Mesenteric fat pad (tissue), 1 donor: Measurements from ENCODE around the gene MRC1. TPM values are rescaled to one million over a fixed set of nuclear protein-coding genes. Genes with fewer than 3 reads are reported as not detected.

Experiments
- DNase-seq: peaks from one replicate; pipeline ENCODE4 v3.0.0-alpha.2; 2020; ENCODE audit warnings: low spot score
- total RNA-seq: library from RNA; stranded (reverse); fragmentation: NEBNext Ultra II Directional; extraction: Animal tissue kit (Norgen Biotek cat#: 25700); gene quantifications from one replicate; pipeline ENCODE4 v1.2.1, GENCODE V29; 2021
- donor health status: DM: yes; HTN: yes; CAD: no.

Gene MRC1
- total RNA-seq, 1 donor from 2014 or later = 267 TPM

DNA sequence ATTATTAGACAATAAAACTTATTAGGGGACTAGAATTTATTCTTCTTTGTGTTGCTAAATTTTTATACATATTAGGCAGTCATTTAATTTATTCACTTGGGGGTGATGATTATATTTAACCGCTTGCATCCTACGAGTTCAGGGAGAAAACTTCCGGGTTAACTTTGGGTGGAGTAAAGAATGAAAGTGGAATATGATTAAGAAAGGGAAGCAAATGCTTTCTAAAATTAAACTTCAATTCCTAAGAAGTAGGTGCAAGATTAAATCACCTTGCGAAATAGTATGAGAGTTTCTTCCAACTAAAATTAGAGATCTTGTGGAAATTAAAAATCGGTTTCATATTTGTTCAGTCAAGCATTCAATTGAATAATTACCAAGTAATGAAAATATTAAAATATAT is 33.5 kb downstream of the MRC1 start:
- no peak for DNase-seq

DNA sequence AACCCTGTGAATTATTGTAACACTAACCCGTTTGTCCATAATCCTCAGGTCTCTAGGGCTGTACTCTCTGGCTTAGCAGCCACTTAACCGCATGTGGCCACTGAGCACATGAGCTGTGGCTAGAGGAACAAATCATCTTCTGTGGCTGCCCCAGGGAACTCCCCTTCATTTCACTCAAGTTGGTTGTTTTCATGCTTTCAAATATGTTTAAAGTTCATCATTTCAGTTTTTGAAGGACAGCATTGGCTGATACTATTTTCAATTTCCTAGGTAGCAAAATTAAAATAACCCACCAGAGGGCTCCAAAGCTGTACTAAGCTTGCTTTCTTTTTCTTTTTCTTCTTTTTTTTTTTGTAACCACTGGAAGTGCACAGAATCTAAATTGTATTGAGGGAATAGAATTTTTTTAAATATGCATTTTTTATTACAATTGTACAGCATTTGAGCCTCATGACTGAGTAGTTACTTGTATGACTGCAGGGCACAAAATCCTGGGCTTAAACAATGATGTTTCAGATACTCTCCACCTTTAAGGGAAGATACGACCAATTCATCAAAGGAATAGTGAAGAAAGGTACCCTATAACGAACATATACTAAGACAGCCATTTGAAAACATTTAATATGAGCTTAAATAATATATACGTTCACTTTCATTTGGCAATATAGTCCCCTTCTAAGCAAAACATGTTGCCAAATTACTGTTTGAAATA is 38.6 kb downstream of the MRC1 start:
- DNase-seq = no peak

DNA sequence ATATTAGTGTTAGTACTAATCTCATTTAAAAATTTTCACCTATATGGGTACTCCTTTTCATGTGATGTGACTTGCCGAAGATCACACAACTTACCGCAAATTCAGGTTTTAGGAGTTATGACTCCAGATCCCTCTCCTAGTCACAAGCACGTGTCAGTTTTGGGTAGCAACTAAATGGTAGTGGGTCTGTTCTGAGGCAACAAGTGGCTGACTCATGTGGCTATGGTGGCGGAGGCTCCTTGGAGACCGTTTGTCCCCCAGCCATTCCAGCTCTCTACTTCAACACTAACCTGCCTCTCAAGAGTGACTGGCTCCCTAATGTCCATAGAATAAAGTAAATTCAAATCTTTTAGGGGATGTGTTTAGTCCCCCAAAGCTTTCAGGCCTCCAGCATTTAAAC is 39.5 kb downstream of the MRC1 start:
- no peak for DNase-seq

DNA sequence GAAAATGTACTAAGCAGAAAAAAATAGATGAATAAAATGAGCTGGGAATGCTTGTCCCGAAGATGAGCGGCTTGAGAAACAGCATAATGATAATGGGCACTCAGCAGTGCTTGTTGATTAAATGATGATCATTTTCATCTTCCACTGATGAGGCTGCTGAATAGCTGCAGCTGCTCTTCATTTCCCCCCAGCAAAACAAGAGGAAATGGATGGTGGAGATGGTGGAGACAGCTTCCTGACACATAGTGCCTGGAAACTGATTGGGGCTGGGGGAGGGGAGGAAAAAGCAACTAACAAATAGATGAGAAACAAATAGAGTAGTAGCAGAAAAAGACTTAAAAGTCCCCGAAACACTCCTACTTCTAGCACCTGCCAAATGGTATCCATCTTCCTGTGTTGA is 41.4 kb downstream of the MRC1 start:
- no peak for DNase-seq

DNA sequence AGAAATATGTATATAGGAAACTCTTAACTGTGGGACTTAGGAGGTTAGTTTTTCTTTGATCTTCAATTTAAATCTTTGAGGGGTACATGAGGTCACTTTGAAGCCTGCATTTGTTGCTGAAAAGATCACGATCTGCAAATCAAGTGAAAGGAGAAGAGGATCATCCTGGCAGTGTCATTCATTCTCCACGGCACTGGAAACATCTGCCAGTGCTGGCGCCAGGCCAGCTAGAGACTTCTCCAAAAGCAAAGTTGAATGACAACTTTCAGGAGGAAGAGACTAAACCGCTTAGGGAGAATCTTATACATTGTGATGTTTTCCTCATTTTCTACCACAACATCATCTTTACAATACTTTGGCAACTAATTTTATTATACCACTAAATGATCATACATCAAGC is 42.5 kb downstream of the MRC1 start:
- DNase-seq = no peak

DNA sequence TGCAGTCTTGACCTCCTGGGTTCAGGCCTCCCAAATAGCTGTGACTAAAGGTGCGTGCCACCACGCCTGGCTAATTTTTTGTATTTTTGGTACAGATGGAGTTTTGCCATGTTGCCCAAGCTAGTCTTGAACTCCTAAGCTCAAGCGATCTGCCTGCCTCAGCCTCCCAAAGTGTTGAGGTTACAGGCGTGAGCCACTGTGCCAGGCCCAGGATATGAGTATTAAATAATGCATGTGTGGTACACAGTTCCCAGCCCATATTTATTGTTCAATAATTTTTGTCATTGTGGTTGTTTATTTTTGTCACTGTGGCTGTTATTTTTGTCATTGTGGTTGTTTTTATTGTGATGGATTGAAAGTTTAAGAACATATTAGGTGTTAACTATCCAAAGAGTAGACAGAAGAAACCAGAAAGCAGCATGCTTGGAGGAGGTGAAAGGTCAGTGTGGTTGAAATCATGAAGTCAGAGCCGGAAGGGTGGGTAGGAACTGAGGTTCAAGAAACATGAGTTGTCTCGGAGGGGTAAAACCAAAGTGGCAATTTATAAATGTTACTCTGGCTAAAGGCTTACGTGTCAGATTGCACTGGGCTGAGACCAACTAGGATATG is 45.0 kb downstream of the MRC1 start:
- DNase-seq = no peak

DNA sequence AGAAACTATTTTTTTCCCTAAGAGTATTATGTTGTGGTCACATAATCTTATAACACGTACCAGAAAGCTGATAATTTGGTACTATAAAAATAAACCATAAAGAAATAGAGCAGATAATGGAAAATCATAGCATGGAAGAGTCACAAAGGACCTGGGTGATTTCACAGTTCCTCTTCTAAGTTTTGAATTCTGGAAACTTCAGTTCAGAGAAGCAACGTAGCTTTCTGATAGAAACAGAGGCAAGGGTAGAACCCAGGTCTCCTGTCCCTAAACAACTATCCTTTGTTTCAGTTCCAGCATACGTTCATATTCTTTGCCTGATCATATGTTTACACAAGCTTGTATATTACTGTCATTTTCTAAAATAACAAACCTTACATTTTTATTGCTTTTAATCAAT is 47.9 kb downstream of the MRC1 start:
- DNase-seq = no peak

DNA sequence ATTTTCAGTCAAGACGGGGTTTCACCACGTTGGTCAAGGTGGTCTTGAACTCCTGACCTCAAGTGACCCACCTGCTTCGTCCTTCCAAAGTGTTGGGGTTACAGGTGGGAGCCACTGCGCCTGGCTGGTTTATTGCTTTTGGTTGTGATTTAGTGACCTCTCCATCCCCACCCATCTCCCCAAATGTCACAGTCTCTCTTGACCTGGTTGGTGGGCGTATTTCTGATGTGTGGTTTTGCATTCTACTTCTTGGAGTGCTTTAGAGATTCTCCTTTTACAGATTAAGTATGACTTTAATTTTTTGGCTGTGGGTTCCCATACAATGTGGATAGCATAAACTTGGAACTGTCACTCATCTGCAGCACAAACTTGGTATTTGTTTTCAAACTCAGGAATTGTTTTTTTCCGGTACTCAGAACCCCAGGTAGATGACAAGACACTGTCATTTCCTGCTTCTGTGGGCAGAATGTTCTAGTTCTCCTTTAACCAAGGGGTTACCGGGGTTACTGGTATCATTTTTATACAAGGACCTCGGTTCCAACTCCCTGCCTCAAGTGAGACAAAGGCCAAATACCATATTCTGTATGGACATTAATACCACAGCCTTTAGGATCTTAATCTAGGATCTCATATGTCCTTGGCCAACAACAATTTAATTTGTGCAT is 50.5 kb downstream of the MRC1 start:
- no peak for DNase-seq

DNA sequence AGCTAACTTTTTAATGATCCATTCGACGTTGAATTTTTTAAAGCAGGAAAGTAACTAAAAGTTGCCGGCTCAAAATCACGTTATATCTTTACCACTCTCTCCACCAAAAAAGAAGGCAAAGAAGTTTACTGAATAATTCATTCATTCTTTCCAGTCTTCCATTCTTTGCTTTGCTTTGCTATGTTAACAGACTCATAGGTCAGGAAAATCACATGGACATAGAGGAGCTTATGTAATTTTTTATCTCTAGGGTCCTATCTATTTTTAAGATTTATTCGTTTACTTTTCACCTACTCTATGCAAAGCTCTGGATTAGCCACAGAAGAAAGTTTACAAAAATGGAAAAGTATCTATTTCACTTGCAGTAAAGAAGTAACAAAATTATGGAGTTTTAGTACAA is 52.6 kb downstream of the MRC1 start:
- DNase-seq = no peak

DNA sequence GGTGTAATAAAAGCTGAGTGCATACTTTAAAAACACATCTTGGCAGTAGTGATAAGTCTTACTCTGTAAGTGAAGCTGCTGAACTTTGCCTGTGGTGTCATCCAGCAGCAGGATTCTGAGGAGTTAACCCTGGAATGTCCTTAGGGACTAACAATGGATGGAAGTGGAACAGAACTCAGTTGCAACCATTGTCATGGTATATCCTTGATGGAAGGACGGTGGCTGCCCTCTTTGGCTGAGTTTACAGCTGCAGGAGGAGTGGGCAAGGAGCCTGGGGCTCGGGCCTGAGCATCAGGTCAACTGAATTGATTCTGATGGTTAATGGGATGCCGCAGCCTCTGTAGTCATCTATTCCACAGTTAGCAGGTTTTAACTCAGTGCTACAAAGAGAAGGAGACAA is 56.2 kb downstream of the MRC1 start:
- DNase-seq = no peak

DNA sequence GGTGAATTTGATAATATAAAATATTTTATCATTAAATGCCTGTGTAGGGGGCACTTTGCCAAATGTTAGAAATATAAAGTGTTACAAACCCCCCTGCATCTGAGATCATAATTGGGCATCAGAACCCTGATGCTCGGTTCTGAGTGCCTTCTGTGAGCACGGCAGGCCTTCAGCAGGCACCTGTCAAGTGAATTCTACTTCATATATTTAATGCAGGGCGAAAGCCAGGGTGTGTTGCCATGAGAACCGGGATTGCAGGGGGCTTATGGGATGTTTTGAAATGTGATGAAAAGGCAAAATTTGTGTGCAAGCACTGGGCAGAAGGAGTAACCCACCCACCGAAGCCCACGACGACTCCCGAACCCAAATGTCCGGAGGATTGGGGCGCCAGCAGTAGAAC is 57.2 kb downstream of the MRC1 start:
- DNase-seq = no peak

DNA sequence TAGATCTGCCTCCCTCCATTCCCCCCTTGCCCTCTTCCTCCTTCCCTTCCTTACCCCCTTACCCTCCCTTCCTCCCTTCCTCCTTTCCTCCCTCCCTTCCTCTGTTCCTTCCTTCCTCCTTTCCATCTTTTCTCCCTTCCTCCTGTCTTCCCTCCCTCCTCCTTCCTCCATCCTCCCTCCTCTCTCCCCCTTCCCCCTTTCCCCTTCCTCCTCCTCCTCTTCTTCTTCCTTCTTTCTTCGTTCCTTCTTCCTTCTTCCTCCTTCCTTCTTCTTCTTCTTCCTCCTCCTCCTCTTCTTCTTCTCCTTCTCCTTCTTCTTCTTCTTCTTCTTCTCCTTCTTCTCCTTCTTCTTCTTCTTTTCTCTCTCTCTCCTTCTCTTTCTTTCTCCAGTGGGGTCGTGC is 57.9 kb downstream of the MRC1 start:
- DNase-seq = no peak

DNA sequence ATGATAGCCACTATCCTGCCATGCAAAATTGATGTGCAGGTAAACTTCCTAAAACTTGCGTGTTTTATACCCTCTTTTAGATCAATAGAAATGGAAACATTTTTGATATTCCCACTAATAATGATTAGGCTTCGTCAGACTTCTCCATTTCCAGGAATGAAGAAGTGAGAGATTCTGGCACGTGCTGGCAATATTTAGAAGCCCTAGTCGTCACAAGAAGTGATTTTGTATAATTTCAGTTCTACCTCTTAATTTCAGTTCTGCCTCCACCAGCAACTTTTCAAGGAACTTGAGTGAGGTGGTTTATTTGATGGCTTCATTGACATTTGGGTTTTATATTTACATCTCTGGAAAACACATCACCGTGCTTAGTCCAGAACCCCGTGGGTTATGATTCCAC is 61.9 kb downstream of the MRC1 start:
- DNase-seq = no peak

DNA sequence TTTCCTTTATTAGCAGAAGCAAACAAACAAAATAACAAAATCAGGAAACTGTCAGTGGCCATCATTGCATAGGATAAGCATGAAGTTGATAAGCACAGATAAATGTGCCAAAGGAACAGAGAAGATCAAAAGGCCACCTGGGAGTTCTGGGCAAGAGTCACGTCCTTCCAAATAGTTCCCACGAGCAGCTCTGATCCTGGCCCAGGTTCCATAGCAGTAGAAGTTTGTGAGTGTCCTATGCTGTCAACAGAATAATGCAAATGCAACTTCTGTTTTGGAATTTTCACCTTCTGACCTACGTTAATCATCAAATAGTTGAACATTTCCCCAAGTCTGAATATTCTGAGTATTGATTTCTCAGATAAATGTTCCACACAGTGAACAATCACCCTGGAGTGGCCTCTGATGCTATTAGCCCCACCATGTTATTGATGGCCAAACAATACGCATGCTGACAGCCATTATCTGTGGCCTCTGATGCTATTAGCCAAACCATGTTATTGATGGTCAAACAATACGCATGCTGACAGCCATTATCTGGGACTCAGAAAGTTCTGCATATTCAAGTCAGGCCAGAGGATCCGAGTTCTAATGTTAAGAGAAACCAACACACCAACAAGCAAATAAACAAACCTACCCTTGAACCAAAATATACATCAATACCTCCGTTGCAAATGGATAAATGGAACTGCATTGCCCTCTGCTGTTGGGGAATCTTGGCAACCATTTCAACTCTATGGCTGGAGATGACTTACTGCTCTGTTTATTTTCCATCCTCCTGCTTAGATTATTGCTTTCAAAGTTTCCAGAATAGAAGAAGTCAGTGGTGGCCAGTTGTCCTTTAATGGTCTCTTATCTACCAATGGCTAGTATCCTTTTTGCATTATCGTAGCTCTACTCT is 63.3 kb downstream of the MRC1 start:
- DNase-seq = no peak

DNA sequence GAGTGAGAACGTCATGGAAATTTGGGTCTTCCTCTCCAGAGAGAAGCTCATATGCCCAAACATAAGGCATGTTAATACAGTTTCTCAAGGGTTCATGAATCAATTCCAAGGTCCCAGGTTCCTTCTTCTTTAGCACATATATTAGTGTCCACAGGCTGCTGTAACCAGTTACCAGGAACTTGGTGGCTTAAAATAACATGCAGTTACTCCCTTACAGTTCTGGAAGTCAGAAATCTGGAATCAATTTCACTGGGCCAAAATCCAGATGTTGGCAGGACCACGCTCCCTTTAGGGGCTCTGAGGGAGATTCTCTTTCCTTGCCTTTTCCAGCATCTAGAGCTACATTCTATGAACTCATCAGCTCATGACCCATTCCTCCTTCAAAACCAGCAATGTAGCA is 64.8 kb downstream of the MRC1 start:
- no peak for DNase-seq

DNA sequence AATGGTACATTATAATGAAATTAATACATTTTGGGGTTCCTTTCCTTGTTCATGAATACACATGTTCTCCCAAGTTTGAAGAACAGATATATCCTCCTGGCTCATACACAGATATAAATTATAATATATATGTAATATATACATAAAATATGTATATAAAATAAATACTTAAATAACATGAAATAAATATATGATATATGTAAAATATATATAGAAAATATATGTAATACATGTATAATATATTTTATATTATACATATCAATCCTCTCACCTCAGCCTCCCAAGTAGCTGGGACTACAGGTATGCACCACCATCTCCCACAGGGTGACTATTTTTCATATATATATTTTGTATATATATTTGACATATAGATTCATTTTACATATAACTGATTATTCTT is 68.0 kb downstream of the MRC1 start:
- no peak for DNase-seq

DNA sequence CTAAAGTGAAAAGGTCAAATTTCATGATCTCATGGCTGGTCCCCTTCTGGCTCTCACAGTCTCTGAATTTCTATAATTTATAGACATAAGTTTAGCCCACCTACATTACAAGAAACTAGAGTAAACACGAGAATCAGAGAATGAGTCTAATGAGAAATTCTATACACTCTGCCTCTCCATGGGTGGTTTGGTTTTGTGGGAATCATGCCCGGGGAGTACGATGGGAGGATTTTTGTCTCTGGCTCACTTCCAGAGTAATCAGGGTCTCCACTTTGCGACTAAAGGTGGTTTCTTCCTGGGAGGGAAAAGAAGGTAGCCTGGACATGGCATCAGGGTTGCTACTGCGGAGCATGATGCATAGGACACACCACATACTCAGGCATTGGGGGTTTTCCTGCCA is 69.7 kb downstream of the MRC1 start:
- DNase-seq = no peak

DNA sequence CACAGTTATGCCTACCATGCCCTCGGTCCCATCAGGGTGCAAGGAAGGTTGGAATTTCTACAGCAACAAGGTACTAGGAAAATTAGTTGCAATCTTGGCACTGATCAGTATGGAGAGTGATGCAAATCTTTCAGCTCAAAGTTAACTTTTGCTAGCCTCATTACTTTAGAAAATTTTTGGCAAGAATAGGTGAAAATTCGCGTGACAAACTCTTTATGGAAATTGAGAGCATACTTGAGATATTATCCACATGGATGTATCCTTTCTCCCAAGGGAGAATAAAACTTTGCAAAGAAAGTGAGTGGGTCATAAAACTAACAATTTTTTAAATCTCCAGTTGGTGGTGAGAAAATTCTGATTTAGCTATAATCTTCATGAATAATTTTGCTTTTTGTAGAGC is 71.5 kb downstream of the MRC1 start:
- DNase-seq = no peak

DNA sequence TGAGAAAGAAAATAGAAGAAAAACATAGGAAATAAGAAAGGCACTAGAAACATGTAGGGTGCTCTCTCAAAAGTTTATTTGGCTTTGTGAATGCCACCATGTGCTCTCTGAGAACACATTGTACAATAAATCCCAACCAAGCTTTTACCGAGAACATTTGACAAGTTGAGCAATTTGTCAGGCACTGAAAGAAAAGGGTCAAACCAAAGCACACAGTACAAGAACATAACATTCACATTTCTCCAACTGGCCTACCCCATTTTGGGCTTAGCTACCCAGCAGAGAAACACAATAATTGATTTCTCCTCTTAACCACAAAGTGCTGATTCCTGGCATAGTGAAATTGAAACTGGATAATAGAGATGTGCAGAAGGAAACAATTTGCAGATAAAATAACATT is 73.4 kb downstream of the MRC1 start:
- no peak for DNase-seq

DNA sequence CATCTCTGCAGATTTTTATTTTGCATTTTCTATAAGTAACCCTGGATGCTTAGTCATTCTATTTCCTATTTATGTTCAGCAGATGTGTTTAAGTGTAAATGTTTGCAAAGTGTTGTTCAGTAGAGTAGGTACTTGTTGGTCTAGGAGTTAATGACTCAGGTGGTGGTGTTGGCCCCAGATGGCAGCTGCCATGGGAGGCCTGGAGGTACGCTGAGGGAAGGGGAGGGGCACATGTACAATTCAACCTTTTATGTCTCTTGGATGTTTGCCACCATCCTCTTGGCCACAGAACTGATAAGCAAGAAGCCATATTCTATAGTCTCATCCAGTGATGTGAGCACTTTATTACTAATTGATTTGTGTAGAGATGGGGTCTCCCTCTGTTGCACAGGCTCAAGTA is 74.5 kb downstream of the MRC1 start:
- DNase-seq = no peak

DNA sequence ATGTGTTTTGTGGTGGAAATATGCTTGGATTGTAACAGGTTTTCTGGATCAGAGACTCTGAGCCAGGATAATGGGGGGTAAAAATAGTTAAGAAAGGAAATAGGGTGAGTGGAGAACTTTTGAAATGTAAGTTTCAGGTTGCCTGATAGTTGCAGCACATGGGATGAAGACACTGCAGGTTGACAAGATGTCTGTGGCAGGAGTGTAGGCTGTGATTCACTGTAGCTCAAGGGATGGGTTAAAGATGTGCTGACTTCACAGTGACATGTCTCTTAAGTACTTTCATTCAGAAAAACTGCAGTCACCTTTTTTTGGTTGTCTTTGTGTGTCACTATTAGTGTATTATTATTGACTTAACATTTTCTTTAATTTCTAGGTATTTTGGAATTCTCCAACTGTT is 79.0 kb downstream of the MRC1 start:
- DNase-seq = no peak

DNA sequence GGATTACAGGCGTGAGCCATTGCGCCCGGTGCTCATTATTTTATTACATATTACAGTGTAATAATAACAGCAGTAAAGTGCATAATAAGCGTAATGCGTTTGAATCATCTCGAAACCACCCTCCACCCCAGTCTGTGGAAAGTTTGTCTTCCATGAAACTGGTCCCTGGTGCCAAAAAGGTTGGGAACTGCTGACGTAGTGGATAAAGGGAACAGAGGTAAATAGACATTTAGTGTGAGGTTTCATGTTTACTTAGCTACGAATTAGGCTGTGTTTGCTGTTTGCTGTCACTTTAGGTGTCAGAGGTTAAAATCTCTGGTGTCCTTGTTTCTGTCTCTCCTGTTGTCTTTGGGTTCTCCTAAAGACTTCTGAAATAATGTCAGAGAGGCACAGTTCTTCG is 82.3 kb downstream of the MRC1 start:
- DNase-seq = no peak
